Lower leg skin (tissue), 3 donors: Measurements from ENCODE around the gene TSHZ2.

ENCODE experiments used
- POLR2A ChIP-seq, 2 donors: fragments of 450-650 bp; IDR thresholded peaks; one replicate each; pipeline ENCODE4 v1.6.1; 2016 to 2017; ENCODE audit warnings: antibody characterized with exemption in 2 of 2, mild to moderate bottlenecking in 1 of 2, moderate library complexity in 1 of 2
- TF ChIP-seq, protein P1 (sequence below), 3 donors: fragments of 450-650 bp; IDR thresholded peaks; one replicate each; pipeline ENCODE4 v1.5.1; 2016; ENCODE audit warnings: antibody characterized with exemption in 3 of 3, mild to moderate bottlenecking in 3 of 3, moderate library complexity in 2 of 3

DNA sequence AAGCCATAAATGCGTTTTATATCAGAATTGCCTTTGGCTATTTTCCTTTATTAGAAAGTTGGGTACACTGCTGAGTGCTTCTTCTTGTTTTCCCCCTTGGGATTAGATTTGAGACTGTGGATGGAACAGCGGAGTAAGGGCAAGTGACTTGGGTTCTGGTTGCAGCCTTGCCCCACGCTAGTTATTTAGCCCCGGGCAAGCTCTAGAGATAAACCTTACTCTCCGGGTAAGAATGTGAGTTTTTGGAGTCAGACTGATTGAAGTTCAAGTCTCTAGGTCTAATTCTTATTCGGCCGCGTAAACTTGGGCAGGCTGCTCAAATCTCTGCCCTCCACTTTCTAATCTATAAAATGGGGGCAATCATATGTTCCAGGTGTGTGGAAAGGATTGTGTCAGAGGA is 8.9 kb downstream of the TSHZ2 start:
- TF ChIP-seq, protein P1, sequence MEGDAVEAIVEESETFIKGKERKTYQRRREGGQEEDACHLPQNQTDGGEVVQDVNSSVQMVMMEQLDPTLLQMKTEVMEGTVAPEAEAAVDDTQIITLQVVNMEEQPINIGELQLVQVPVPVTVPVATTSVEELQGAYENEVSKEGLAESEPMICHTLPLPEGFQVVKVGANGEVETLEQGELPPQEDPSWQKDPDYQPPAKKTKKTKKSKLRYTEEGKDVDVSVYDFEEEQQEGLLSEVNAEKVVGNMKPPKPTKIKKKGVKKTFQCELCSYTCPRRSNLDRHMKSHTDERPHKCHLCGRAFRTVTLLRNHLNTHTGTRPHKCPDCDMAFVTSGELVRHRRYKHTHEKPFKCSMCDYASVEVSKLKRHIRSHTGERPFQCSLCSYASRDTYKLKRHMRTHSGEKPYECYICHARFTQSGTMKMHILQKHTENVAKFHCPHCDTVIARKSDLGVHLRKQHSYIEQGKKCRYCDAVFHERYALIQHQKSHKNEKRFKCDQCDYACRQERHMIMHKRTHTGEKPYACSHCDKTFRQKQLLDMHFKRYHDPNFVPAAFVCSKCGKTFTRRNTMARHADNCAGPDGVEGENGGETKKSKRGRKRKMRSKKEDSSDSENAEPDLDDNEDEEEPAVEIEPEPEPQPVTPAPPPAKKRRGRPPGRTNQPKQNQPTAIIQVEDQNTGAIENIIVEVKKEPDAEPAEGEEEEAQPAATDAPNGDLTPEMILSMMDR (IDR thresholded peaks at IDR 0.05), result no peak
- TF ChIP-seq POLR2A (IDR thresholded peaks at IDR 0.05), result no peak
